Vagina (tissue), 2 donors: ENCODE data around the gene UPP2.

ENCODE experiments used
- CTCF ChIP-seq, 3 experiments: fragments of 450-650 bp in 2 of 3; fragments of 200-600 bp in 1 of 3; sonication (generic) in 1 of 3; IDR thresholded peaks; one replicate each; pipeline ENCODE4 v1.5.1; 2017 to 2019; ENCODE audit warnings: antibody characterized with exemption in 3 of 3, mild to moderate bottlenecking in 2 of 3, moderate library complexity in 2 of 3
- POLR2A ChIP-seq, 2 donors: fragments of 450-650 bp; IDR thresholded peaks; one replicate each; pipeline ENCODE4 v1.6.1; 2017; ENCODE audit warnings: antibody characterized with exemption in 2 of 2, mild to moderate bottlenecking in 2 of 2, moderate library complexity in 2 of 2
- POLR2AphosphoS5 ChIP-seq, 2 donors: sonication (generic); formaldehyde crosslinking; IDR thresholded peaks; one replicate each; pipeline ENCODE4 v1.9.0; 2017; ENCODE audit warnings: antibody characterized with exemption in 2 of 2, mild to moderate bottlenecking in 2 of 2, low read depth in 1 of 2; ENCODE audit not compliant: insufficient read depth in 1 of 2

- TF ChIP-seq CTCF (IDR thresholded peaks at IDR 0.05), result no peak
- TF ChIP-seq POLR2A (IDR thresholded peaks at IDR 0.05), result no peak
- TF ChIP-seq POLR2AphosphoS5 (IDR thresholded peaks at IDR 0.05; ENCODE audit: insufficient read depth in 1 of 2, low read depth in 1 of 2), result no peak
Measured at GRCh38 chr2:158129037-158129436, 27.4 kb downstream of the UPP2 start.
